ENCODE data around the gene CASTOR1. TPM values are rescaled to one million over a fixed set of nuclear protein-coding genes. Genes with fewer than 3 reads are reported as not detected.

The CASTOR1 gene
- polyA plus RNA-seq, 1 of the 3 experiments (the other 2 are of a cell fraction) = 14.4 TPM

GRCh38 chr22:30251711-30252110 lies 37.6 kb downstream of the CASTOR1 start:
- H3K9ac ChIP-seq = 0 out of 2 replicates have a peak overlapping the region, but pooled peaks have one; percentile 13
- H3K36me3 ChIP-seq (replicated peaks in 1 of 2; ENCODE audit: control insufficient read depth in 1 of 2, insufficient read depth in 2 of 2, low read length in 1 of 2) = no peaks in the 10 kb centered on the region
- H3K9me3 ChIP-seq = no peaks in the 10 kb centered on the region
- H4K20me1 ChIP-seq (ENCODE audit: insufficient read depth) = no peaks in the 10 kb centered on the region
- no peak overlapping the region for H3K4me3 ChIP-seq (ENCODE audit: low read depth in 2 of 2, low read length in 1 of 2)
- ChIA-PET POLR2A (no interaction called here), CTCF (interaction anchor here (0.8 to 1.2 kb wide), 3 partner anchors 11 to 163 kb away, joined by 3 to 5 read pairs (median 5); no protein-coding TSS in a partner anchor)
- DNase-seq = peak; percentile 89
- peaks cover 4% of the 10 kb centered on the region; the same call in 1 of the 2 replicates for H3K79me2 ChIP-seq (ENCODE audit: insufficient read depth)
- H3F3A ChIP-seq (replicated peaks; ENCODE audit: insufficient read depth) = peaks cover 14% of the 10 kb centered on the region
- peak overlapping the region; percentile 13 to 55 for H3K27ac ChIP-seq (ENCODE audit: low read depth in 2 of 2, low read length in 1 of 2)
- peaks cover 36 to 43% of the 10 kb centered on the region in 2 experiments for H3K4me1 ChIP-seq (ENCODE audit: control insufficient read depth in 1 of 2, insufficient read depth in 2 of 2, low read depth in 1 of 2, low read length in 1 of 2)
- H3K9me2 ChIP-seq = no peaks in the 10 kb centered on the region
- H2AFZ ChIP-seq (ENCODE audit: low read depth) = no peak overlapping the region
- H3K4me2 ChIP-seq = peak overlapping the region; percentile 20; the same call in 1 of the 2 replicates
- WGBS (ENCODE audit: low lambda C conversion rate) = 3% methylated on average over 8 of the region's 10 CpGs
- no peaks in the 10 kb centered on the region for H3K27me3 ChIP-seq (ENCODE audit: insufficient read depth)
- TF ChIP-seq RCOR1 (IDR thresholded peaks at IDR 0.05; ENCODE audit: low read length) = no peak
- no peak for TF ChIP-seq GATA2 (CRISPR knock-in tag; IDR thresholded peaks at IDR 0.05)
- TF ChIP-seq CTCF (IDR thresholded peaks at IDR 0.05) = no peak
- no peak for TF ChIP-seq GABPA (IDR thresholded peaks at IDR 0.05; ENCODE audit: low read depth)
- peak; percentile 19 to 56; a peak in 1 of 4 replicates for TF ChIP-seq EP300 (IDR thresholded peaks at IDR 0.05; ENCODE audit: borderline replicate concordance in 1 of 2, low read depth in 1 of 2, low read length in 1 of 2)
- TF ChIP-seq NFIC (IDR thresholded peaks at IDR 0.05; ENCODE audit: borderline replicate concordance) = peak; percentile 92
- no peak for TF ChIP-seq ELF1 (IDR thresholded peaks at IDR 0.05)
- TF ChIP-seq RAD21 (IDR thresholded peaks at IDR 0.05; ENCODE audit: low read length) = peak; percentile 18; the same call in 1 of the 2 replicates
- no peak for TF ChIP-seq TAF1 (IDR thresholded peaks at IDR 0.05; ENCODE audit: borderline replicate concordance, low read depth, low read length)
- TF ChIP-seq JUND (IDR thresholded peaks at IDR 0.05) = no peak; the same call in 1 of the 2 replicates
- TF ChIP-seq PBX3 (IDR thresholded peaks at IDR 0.05) = peak; percentile 86
- no peak for TF ChIP-seq USF1 (IDR thresholded peaks at IDR 0.05; ENCODE audit: borderline replicate concordance, low read depth)
- no peak for TF ChIP-seq REST (IDR thresholded peaks at IDR 0.05; ENCODE audit: low read depth, low read length)
- TF ChIP-seq USF2 (IDR thresholded peaks at IDR 0.05; ENCODE audit: borderline replicate concordance, low read depth, low read length) = no peak
- no peak for TF ChIP-seq SIN3A (IDR thresholded peaks at IDR 0.05; ENCODE audit: borderline replicate concordance, low read depth, low read length)
- TF ChIP-seq TCF12 (IDR thresholded peaks at IDR 0.05) = peak; percentile 70
- TF ChIP-seq EZH2phosphoT487 (IDR thresholded peaks at IDR 0.05; ENCODE audit: borderline replicate concordance, low read depth) = no peak
- no peak for TF ChIP-seq MAX (IDR thresholded peaks at IDR 0.05; ENCODE audit: low read depth)
- no peak for TF ChIP-seq FOXM1 (IDR thresholded peaks at IDR 0.05; ENCODE audit: low read depth)
- no peak for TF ChIP-seq CHD2 (IDR thresholded peaks at IDR 0.05; ENCODE audit: low read length, partially characterized antibody)
- no peak for TF ChIP-seq SMC3 (IDR thresholded peaks at IDR 0.05; ENCODE audit: low read depth, low read length)
- no peak for TF ChIP-seq NRF1 (IDR thresholded peaks at IDR 0.05; ENCODE audit: low read depth, low read length)
- no peak for TF ChIP-seq FOXJ3 (CRISPR knock-in tag; IDR thresholded peaks at IDR 0.05)
- no peak for TF ChIP-seq RFX5 (IDR thresholded peaks at IDR 0.05; ENCODE audit: low read length)
- no peak for TF ChIP-seq IRF3 (IDR thresholded peaks at IDR 0.05; ENCODE audit: low read depth, low read length)

All from SK-N-SH (cell line).